GM18907 (cell line): Measurements from ENCODE around the gene C20orf204.

ENCODE experiments used
- ATAC-seq: cut with Tn5 transposase; IDR thresholded peaks from one replicate; pipeline ENCODE4 v1.9.1; 2021; ENCODE audit warnings: mild to moderate bottlenecking, moderate library complexity; ENCODE audit not compliant: unreplicated experiment

C20orf204 gene

DNA sequence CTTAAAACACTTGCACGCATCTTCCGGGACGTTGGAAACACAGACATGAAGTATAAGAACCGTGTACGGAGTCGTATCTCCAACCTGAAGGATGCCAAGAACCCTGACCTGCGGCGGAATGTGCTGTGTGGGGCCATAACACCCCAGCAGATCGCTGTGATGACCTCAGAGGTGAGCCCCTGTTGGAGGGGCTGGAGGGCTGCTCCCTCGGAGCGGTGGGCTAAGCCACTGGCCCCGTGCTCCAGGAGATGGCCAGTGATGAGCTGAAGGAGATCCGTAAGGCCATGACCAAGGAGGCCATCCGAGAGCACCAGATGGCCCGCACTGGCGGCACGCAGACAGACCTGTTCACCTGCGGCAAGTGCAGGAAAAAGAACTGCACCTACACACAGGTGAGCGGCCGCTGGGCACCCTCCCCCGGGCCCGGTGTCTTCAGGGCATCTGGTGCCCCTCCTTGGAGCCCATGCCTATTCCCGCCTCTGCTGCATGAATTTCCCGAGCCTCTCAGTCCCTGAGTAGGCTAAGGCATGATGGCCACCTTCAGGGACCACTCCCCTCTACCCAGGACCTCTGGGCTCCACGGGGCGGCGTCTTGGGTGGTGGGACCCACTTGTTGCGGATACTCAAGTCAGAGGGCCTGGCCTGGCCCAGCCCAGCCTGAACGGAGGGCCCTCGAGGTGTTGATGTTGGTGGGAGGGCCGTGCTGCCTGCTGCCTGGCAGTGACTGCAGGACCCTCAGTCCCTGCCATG lies 34.4 kb downstream of the C20orf204 start:
- no peak for ATAC-seq

DNA sequence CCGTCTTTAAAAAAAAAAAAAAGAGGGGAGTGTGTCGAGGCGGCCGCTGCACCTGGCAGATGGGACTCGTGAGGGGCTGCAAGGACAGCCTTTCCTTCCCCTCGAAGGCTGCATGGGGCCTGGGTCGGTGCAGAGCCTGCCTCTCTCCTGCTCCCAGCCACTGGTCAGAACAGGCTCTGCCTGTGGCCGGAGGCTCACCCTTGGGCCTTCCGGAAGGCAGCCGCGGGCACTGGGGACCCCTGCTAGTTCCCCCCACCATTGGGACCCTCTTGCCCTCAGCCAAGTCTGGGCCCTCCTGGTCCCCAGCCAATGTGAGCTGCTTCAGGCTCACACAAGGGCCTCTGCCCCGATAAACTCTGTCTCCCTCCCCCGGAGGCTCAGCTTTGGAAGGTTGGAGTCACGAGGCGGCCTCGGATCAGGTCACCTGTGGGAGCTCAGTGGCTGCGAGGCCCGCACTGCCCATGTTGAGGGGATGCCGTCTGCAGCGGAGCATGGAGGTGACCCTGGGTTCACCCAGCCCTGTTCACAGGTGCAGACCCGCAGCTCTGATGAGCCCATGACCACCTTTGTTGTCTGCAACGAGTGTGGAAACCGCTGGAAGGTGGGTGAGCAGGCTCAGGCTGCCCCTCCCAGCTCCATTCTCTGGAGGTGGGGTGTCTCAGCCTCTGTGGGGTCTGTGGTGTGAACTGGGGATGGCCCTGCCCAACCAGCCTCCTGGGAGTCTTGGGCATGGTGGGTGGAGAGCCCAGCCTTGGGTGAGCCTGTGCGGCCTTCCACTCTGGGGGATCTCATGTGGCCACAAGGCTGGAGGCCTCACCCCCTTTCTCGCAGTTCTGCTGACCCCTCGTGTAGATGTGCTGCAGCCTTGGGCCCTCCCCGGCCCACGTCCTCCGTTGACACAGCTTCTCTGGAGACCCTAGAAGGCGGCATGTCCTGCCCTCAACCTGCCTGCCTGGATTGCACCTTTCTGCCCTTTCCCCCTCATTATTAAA lies 35.7 kb downstream of the C20orf204 start:
- ATAC-seq = no peak

DNA sequence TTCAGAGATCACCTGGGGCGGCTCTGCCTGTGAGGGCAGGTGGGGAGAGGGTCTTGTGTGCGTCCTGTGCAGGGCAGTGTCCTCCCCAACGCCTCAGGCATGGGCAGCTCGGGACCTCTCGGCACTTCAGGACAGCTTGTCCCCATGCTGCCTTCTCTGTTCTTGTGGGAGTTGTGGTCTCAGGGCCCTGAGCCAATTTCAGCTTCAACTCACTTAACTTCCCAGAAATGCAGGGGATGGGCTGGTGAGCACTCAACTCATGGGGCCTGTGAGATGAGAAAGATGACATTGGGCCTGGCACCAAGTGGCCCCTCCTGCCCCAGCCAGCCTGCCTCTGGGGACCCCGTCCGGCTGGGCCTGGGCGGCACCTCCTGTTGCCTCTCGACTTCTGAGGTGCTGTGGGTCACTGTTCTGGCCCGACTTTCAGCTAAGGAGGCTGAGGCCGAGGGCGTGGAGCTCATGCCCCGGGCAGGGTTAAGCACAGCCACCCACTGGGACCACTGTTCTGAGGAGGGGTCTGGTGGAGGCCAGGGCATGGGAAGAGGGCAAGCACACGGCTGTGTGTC lies 36.6 kb downstream of the C20orf204 start:
- ATAC-seq = no peak

DNA sequence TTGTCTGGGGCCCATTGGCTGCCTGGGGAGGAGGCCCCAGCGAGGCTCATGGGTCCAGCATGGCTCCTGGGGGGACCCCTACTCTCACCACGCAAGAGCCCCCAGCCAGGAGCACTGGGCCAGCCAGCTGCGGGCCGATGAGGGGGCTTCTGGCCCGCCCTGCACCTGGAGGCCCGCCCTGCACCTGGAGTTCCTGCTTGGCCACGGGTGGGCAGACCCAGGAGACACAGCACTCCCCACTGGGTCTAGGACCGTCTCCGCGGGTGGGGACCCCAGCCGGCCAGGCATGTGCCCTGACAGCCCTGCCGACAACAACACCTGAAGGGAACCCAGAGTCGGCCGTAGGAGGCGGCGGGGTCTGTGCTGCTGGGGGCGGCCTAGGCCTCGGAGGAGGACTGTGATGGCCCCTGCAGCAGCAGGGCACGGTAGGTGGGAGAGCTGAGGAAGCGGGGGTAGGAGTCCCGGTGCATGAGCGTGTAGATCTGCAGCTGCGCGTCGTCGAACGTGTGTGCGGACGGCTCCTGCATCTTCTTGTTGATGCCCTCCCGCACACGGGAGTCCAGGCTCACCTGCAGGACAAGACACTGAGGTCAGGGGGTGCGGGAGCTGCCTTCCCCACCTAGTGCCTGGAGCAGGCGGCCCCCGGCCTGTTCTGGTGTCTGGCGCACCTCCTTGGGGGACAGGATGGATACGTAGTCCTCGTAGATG lies 37.6 kb downstream of the C20orf204 start:
- no peak for ATAC-seq

DNA sequence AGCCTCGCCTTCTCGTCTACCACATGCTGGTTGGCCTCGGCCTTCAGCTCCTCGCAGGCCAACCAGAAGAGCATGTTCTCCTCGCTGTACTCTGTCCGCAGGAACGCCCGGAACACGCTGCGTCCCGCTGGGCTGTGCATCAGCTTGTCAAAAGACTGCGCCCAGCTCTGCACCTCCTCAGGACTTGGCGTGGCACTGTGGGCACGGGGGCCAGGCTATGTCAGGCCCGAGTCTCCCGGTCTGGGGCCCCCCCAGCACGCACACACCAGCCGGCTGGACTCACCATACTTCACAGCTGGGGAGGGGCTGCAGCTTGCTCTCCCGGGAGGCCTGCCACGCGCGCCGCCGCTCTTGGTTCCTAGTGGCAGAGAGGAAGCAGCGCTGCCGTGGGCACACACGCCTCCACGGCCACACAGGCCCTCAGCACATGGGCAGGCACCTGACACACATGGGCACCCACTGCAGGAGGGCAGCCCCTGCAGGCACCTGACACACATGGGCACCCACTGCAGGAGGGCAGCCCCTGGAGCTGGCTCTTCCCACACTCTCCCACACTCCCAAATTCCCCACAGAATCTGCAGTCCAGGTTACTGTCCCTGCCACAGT lies 38.3 kb downstream of the C20orf204 start:
- no peak for ATAC-seq

DNA sequence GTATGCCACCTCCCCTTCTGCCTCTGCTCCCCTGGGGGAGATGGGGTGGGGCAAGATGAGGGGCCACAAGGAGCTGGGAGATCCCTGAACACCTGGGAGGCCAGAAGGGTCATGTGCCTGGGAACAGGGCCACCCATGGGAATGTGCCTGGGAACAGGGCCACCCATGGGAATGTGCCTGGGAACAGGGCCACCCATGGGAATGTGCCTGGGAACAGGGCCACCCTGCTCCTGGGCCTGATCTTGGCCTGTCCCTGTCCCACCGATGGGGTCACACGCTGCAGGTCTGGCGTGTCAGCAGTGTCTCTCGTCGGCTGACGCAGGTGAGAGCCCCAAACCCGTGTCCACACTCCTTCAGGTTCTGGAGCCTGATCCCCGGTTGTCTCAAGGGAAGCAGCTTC lies 39.0 kb downstream of the C20orf204 start:
- ATAC-seq = no peak

DNA sequence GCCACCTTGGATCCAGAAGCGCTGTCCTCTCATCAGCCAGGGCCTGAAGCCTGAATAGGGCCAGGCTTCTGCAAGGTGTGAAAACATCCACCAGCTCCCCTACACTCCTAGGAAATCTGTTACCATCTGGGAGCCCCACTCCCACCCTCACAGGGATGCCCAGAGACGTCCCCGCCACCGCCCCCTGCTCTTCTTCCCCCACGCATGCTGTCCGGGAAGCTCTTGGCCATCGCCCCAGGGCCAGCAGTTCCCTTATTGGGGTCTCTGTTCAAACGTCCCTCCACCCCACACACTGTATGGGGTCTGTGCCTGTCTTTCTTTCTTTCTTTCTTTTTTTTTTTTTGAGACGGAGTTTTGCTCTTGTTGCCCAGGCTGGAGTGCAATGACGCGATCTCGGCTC lies 39.6 kb downstream of the C20orf204 start:
- ATAC-seq = no peak

DNA sequence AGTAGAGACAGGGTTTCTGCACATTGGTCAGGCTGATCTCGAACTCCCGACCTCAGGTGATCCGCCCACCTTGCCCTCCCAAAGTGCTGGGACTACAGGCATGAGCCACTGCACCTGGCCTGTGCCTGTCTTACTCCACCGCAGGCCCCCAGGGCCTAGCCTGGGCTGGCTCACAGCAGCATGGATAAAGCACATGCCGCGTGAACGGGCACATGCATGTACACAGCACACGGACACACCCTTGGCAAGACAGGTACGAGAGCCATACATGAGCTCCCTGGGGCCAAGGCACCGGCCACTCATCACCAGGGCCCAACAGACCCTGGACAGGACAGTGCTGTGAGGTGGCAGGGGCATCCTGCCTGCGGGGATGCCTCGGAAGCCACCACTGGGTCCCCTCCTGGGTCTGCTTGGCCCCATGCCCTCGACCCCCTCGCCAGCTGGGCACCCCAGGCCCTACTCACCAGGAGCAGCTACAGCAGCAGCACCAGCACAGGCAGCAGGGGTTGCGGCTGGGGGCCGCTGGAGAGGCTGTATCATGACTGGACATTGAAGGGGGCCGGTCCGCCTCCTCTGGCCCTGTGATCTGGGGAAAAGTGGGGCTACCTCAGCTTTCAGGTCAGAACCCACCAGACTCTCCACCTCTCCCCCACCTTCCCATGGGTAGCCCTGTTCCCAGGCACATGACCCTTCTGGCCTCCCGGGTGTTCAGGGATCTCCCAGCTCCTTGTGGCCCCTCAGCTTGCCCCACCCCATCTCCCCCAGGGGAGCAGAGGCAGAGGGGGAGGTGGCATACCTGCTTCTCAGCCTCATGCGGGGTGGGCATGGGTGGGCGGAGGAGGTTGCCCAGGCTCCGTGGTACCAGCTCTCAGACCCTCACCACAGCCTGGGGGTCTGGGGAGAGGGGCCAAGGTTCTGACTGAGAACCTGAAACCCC lies 40.3 kb downstream of the C20orf204 start:
- no peak for ATAC-seq

DNA sequence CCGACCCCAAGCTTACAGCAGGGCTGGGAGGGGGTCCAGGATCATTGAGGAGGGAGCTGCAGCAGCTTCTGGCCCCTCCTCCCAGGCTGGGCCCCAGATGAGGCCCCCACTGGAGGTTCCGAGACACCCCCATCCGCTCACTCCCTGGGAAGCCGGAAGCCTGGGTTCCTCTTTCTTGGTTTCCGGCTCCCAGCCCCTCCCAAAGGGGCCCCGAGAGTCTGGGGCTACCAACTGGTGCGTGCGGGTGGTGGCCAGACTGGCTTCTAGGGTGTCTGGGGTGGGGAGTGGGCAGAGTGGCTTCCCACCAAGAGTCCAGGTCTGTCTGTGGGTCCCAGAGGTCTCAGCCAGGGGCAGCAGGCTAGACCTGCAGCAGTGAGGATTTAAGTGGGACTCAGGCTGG lies 41.1 kb downstream of the C20orf204 start:
- no peak for ATAC-seq

DNA sequence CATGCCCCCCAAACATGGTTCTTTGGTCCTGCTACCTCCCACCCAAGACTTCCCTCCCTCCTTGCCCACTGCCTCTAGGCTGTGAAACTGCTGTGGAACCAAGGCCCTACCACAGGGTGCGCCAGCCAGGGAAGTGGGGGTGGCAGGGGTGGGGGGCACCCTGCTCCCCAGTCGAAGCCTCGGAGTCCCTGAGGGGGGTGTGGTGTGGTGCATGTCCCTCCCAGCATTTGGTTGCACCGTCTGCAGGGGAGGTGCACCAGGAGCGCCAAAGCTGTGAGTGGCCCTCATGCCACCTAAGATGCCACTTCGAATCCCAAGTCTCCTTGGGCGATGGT lies 41.5 kb downstream of the C20orf204 start:
- ATAC-seq = peak; percentile 3

DNA sequence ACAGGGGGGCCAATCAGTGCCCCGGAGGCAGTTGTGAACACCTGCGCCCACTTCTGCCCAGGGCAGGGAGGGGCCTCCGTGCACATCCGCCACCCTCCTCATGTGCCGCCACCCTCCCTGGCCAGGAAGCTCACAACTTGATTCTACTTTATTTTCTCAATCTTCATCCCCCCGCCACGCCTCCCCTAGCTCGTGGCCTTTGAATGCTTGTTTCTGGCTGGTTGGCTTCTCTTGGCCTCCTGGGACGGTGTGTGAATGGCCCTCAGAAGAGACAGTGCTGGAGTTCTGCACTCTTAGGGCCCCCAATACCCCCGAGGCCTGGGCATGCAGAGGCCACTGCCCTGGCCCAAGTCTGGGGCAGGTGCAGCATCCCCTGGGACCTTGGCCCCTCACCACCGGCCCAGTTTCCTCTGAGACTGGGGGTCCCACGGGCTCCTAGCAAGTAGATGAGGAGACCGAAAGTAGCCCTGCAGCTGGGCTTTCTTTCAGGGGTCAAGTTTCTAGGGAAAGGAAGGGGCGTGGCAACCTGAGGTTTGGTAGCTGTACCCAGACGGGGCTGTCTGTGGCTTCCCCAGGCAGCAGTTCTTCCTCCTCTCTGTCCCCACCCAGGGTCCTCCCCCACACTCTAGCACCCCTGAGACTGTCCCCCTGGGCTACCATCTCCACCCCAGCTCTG lies 42.0 kb downstream of the C20orf204 start:
- peak; percentile 28 for ATAC-seq

DNA sequence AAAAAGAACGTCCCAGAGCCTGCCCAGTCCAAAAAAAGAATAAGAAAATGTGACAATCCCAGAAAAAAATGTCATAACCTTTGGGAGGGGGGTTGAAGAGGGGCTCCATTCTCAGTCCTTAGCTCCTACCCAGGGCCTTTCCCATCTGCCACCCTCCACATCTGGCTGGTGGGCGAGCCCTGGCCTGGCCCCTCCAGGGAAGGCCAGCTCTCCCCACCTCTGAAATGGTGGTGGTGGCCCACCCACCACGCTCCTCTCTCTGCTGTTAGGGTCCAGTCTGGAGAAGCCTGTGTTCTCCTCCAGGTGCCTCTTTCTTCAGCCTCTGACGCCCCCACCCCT lies 42.9 kb downstream of the C20orf204 start:
- no peak for ATAC-seq

DNA sequence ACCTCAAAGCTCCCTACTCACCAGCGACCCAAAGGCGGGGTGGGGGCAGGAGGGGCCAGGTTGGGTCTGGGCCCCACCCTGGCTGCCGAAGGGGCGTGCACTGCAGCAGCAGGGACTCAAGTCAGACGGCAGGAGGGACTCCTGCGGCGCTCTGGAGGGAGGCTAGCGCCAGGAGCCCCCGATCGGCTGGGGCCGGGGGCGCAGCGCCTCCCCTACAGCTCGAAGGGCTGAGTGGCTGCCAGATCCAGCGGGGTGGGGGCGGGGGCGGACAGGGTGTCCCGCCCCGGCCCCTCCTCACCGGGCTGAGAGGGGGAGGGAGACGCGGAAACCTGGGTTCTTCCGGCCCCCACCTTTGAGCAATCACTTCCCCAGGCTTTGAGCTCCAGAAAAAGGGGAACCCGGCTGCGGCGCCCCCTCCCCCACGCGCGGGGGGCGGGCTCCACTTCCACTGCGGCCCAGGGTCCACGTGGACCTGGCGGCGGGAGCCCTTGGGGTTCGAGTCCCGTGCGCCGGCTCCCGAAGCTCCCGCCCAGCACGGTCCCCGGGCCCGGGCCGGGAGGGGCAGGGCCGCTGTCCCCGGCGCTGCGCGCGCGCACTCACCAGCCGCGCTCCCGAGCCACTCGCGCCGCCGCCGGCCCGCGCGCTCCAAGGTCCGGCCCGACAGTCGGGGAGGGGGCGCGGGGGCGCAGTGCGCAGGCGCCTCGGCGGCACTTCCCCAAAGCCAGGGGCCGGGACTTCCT lies 43.5 kb downstream of the C20orf204 start, which contains the start of gene RGS19:
Gene RGS19 (minus strand): TSS at position 246 of the 740 bp plus-strand sequence. CDS start 2,632 bp downstream, outside the sequence.
- ATAC-seq = peak; percentile 36

DNA sequence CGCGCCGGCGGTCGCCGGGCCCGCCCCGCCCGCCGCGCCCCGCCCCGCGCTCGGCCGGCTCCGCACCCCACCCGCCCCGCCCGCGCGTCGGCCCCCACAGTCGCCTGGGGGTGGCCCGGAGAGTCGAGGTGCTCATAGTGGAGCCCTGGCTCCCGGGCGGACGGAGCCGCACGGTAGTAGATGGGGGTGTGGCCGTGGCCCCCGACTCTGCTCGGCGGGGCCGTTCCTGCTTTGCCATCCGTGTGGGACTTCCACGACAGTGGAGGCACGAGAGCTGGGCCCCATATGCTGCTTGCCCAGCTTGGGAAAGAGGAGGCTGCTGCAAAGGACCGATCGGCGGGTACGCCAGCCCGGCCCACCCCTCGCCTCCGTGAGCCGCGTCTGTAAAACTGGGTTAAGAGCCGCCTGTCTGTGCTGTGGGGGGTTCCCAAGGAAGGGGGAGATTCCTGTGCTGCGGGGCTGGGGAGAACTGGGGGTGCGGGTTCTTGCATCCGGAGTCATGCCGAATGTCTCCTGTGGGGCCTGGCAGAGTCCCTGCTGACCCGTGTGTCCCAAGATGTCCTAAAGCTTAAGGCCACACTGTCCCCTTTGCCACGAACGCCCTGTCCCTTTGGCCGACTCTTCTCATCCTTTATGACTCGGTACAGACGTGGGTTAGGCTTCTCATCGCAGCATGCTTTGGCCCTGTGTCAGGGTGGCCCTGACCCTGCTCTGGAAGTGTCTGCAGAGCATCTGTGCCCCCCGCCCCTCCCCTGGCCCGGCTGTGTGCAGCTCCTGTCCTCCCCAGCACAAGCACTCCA lies 44.2 kb downstream of the C20orf204 start, which contains the start of gene OPRL1:
Gene OPRL1 (plus strand): TSS at position 70 of the 800 bp plus-strand sequence. CDS start 12,639 bp downstream, outside the sequence.
- ATAC-seq = no peak

DNA sequence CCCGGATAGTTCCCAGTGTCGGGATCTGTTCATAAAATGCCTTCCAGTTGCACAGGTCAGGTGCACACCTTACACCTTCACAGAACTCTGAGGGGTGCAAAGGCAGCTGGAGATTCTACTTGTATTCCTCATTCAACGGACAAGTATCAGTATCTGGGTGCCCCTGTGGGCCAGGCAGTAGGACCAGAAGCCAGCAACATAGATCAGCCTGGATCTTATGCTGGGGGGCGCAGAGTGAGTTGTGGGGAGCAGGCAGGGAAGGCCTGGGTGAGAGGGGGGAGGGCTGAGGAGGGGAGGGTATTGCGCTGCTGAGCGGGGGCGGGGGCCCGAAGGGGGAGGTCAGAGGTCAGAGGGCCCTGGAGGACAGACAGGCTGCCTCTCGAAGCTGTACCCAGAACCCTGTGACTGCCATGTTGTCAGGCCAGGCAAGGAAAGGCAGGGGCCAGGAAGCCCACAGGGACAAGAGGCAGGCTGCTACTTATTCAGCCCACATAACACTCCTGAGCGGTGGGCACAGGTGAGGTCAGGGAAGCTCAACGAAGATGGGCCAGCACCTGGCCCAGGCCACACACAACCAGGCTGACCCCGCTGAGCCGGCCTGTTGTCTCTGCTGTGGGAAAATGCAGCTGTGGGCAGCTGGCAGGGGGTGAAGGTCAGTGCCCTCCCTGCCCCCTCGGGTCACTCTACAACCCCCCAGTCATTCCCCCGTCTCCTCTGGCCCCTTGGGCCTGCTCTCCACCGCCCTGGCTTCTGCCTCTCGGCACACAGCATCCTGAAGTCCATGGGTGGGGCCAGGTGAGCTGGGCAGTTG lies 45.0 kb downstream of the C20orf204 start:
- ATAC-seq = no peak

DNA sequence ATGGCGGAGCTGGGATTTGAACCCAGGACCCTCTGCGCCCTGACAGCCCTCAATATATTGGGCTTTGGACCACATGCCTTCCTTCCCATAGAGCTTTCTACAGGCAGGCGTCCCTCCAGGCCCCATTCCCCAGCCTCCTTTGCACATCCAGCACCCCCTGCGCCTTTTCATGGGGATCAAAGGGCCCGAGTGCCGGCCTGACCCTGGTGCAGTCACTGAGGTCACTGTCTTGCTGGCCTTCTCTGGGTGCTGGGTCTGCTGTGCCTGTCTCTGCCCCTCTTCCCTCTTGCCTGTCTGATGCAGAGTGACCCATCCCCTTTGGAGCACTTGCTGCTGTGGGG lies 45.6 kb downstream of the C20orf204 start:
- no peak for ATAC-seq
